Femur (tissue), 1 donor: Measurements from ENCODE around the gene TNFRSF8.

ENCODE experiments used
- DNase-seq: peaks from one replicate; pipeline ENCODE4 v3.0.0-alpha.2; 2017

Gene TNFRSF8

DNA sequence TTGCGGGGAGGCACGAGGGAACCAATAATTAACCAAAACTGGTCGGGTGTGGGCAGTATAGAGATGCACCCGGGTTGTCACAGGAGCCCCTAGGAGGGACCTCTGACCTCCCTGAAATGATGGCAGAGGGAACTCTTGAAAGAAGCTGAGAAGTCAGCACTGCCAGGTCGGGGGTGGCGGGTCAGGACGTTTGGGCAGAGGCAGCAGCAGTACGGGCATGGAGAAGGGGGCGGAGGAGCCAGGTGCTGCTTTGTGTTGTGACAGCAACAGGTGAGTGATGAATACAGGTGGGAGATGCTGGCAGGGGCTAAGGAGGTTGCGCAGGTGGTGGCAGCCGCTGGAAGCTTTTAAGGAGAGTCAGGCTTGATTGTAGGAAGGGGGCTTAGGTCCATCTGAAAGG lies 115.4 kb downstream of the TNFRSF8 start:
- DNase-seq, result no peak

GRCh38 chr1:12179111-12179519 lies 116.0 kb downstream of the TNFRSF8 start:
- DNase-seq, result peak; percentile 57

GRCh38 chr1:12179676-12180075 lies 116.6 kb downstream of the TNFRSF8 start:
- DNase-seq, result no peak

GRCh38 chr1:12180315-12180714 lies 117.2 kb downstream of the TNFRSF8 start:
- DNase-seq, result peak; percentile 77

- no peak for DNase-seq
Observed at GRCh38 chr1:12180903-12181302, 117.8 kb downstream of the TNFRSF8 start.

- DNase-seq, result no peak
Observed at GRCh38 chr1:12181568-12181967, 118.5 kb downstream of the TNFRSF8 start.

DNA sequence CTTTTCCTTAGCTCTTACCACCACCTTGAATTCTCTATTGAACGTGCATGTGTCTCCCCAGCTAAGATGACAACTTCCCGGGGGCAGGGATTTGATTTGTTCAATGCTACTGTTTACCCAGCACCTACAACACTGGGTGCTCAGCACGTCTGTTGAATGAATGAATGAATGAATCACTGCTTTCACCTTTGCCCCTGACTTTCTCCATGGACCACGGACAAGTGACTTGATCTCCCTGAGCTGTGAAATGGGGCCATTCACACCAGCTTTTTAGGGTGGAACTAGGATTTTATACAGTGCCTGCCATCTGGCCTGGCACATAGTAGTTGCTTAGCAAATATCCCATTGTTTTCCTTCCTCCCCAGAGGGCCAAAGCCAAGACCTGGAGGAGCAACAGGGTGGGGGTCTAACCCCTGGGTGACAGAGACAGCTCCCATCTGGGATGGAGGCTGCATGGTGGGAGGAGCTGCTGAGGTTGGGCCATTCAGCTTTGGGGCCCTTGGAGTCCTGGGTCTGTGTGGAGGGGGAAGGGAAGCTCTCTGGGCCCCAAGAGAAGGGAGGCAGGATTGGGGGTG lies 119.4 kb downstream of the TNFRSF8 start:
- DNase-seq, result no peak

DNA sequence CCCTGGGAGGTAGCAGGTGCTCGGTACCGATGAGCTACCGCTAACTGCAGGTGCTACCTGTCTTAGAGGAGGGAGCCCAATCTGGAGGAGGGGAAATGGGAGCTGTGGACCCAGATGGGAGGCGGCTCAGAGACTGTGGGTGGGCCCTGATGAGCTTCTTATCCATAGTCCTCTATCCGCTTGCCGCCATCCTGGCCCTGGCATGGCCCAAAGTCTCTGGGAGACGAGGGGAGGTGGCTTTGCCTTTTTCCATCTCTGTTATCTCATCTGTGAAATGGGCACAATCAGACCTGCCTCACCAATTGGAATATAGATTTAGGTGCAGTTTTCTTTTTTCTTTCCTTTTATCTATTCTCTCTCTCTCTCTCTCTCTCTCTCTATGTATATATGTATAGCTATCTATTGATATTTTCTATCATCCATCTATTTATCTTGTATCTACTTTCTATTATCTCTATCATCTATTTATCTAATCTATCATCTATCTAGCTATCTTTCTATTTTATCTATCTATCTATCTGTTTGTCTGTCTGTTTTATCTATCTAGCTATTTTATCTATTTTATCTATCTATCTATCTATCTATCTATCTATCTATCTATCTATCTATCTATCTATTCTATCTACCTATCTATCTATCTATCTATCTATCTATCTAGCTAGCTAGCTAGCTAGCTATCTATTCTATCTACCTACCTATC lies 120.1 kb downstream of the TNFRSF8 start:
- DNase-seq, result no peak

DNA sequence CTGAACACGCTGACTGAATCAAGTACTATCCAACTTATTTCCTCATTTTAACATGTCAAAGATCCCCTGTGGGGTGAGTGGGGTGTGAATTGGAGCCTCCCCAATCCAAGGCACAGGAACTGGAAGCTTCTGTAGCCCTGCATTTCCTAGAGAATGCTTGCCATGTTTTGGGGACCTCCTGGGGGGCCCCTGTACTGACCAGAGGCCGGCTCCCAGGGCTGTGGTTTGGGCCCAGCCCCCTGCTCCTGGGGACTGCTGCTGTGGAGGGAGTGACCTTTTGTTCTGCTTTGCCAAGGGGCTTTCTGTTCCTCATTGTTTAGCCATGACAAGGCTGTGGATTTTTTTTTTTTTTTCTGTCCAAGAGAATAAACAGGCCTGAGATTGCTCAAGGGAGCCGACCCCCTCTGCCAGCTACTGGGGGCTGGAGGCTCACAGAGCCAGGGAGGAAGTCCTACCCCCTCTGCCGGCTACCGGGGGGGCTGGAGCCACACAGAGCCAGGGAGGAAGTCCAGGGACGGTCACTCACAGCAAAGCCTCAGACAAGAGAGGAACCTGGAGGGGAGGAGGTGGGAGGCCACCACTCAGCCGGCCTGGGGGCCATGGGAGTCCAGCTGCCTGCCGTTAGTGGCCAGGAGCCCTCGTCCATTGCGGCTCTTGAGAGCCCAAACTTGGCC lies 121.0 kb downstream of the TNFRSF8 start:
- peak; percentile 84 for DNase-seq

DNA sequence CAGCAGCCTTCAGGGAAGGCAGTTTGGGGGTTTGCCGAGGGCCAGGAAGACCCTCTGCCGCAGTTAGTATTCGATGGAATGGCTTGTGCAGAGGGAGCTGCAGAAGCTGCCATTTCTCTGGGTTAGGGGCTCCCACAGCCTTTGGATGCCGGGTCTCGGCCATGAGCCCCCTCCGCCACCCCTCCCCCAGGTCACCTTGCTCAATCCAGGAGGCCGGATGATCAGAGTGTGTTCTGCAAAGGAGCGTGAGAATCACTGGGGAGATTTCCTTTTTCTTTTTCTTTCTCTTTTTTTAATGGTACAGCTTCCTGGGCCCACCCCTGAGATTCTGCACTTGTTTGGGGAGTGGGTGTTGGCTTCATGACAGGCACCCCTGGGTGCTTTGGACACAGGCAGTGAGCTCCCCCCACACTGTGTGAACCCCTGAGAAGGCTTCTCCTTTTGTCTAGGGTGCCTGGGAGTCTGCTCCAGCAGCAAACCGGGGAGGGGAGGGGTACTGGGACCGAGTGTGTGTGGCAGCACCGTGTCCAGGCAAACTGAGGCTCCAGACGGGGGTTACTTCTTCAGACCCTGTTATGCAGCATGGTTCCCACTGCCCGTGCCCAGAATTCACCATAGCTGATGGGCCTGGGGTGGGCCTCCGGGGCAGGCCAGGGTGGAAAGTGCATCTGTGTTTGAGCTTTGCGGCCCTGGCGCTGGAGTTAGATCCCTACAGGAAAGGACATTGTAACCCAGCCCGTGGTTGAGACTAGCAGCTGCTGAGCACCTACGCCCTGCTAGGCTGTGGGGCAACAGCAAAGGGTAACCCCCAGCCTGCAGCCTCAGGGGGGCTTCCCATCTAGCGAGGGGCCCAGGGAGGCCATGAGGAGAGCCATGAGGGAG lies 122.2 kb downstream of the TNFRSF8 start:
- DNase-seq, result no peak

- DNase-seq, result no peak
Observed at GRCh38 chr1:12185918-12186678, 123.0 kb downstream of the TNFRSF8 start.

GRCh38 chr1:12186679-12186985 lies 123.5 kb downstream of the TNFRSF8 start:
- no peak for DNase-seq

- no peak for DNase-seq
Observed at GRCh38 chr1:12188115-12188514, 125.0 kb downstream of the TNFRSF8 start.

DNA sequence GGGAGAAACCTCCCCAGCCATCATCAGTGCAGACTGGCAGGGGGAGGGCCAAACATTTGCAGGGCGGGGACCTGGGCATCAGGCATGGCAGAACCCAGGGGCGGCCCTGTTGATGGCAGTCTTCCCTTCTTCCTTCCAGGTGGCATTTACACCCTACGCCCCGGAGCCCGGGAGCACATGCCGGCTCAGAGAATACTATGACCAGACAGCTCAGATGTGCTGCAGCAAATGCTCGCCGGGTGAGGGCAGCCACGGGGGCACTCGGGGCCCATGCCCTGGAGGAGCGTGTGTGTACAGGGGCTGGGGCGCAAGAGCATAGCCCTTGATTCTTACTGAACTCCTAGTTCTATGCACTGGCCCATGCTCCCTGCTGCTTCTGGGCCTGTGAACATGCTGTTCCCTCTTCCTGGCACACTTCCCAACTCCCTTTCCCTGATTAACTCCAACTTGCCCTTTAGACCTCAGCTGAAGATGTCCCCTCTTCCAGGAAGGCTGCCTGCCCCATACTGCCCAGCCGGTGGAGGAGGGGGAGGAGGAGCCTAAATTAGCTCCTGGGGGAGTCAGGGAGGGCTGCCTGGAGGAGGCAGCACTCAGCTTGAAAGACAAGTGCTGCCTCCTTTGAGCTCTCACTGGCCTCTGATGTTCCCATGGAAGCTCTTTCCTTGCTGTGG lies 125.7 kb downstream of the TNFRSF8 start:
- DNase-seq, result no peak

- DNase-seq, result no peak
Observed at GRCh38 chr1:12189328-12189682, 126.2 kb downstream of the TNFRSF8 start.

GRCh38 chr1:12191242-12192032 lies 128.3 kb downstream of the TNFRSF8 start:
- no peak for DNase-seq
